Fibroblast of villous mesenchyme (primary cell): ENCODE data around the gene UTF1. TPM values are rescaled to one million over a fixed set of nuclear protein-coding genes. Genes with fewer than 3 reads are reported as not detected.

Experiments used
- DNase-seq: peaks from one replicate; pipeline ENCODE4 v3.0.0-alpha.2; 2010; ENCODE audit warnings: low read depth
- H3K4me3 ChIP-seq: 2 replicates; pipeline ENCODE4 v1.5.1; 2011; ENCODE audit warnings: low read depth, mild to moderate bottlenecking, low read length
- total RNA-seq: library from RNA; depleted of rRNA; stranded (reverse); fragments of >200 nt; gene quantifications from 2 replicates; pipeline ENCODE4 v1.2.3, GENCODE V29; 2012
- TF ChIP-seq, protein P1 (sequence below): IDR thresholded peaks from 2 replicates; pipeline ENCODE4 v1.5.1; 2012; ENCODE audit warnings: low read depth, mild to moderate bottlenecking, low read length; ENCODE audit not compliant: insufficient read depth

UTF1 gene
- total RNA-seq, 1 donor = not detected

GRCh38 chr10:133274751-133275683, 45.0 kb downstream of the UTF1 start:
- DNase-seq = no peak
- no peak overlapping the region for H3K4me3 ChIP-seq
- TF ChIP-seq, protein P1, sequence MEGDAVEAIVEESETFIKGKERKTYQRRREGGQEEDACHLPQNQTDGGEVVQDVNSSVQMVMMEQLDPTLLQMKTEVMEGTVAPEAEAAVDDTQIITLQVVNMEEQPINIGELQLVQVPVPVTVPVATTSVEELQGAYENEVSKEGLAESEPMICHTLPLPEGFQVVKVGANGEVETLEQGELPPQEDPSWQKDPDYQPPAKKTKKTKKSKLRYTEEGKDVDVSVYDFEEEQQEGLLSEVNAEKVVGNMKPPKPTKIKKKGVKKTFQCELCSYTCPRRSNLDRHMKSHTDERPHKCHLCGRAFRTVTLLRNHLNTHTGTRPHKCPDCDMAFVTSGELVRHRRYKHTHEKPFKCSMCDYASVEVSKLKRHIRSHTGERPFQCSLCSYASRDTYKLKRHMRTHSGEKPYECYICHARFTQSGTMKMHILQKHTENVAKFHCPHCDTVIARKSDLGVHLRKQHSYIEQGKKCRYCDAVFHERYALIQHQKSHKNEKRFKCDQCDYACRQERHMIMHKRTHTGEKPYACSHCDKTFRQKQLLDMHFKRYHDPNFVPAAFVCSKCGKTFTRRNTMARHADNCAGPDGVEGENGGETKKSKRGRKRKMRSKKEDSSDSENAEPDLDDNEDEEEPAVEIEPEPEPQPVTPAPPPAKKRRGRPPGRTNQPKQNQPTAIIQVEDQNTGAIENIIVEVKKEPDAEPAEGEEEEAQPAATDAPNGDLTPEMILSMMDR = no peak

- peak; percentile 7 for DNase-seq
- no peak overlapping the region for H3K4me3 ChIP-seq
- TF ChIP-seq, protein P1 = no peak
Observed at GRCh38 chr10:133275684-133276092, 45.7 kb downstream of the UTF1 start.

DNA sequence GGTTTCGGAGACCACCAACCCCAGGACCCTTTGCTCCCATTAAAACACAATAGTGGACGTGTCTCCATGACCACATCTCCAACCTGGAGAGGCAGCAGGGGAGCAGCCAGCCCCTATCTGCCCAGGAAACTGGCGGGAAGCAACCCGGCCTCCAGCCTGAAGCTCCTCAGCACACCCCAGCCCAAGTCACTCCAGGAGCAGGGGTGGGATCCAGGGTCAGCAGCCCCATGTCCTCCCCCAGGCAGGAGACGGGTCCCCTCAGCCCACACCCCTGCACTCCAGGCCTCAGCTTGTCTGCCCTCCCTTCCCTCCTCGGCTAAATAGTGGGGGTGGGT, 46.0 kb downstream of the UTF1 start:
- DNase-seq = no peak
- TF ChIP-seq, protein P1 = no peak
- no peak overlapping the region for H3K4me3 ChIP-seq

DNA sequence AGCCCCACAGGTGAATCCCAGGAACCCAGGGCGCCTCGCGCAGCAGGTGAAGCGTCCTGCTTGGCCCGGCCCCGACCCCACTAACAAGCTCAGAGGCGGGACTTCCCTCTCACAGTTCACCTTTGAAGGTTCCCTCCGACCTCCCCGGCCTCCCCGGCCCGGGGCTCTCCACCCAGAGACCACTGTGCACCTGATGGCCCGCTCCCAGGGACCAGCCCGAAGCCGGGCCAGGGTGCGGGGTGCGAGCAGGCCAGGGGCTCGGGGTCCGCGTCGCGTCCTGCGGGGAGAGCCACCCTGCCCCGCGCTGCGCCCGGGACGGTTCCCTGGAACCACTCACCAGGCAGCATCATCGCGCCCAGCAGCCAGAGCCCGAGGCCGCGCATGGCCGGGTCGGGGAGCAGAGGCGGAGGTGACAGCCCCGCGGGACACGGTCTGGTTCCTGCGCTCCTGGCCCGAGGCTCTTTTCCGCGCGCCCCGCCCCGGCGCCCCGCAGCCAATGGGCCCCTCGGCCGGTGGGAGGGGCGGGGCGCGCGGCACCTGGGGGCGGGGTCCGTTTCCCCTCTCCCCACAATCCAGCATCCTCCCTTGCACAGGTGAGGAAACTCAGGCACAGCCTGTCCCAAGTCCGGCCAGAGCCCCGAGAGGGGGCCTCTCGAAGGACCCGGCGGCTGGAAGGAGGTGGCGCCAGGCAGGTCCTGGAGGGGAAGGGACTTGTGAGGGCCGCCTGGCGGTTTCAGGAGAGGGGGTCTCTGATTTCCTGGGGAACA, 46.6 kb downstream of the UTF1 start, which contains the start of gene ADAM8:
ADAM8 (minus strand) TSS at position 434 of the 767 bp plus-strand sequence; CDS start at position 383, 51 bp downstream.
- DNase-seq = no peak
- peak within 1 kb of the TSS; percentile 9 for H3K4me3 ChIP-seq
- TF ChIP-seq, protein P1 = no peak

DNA sequence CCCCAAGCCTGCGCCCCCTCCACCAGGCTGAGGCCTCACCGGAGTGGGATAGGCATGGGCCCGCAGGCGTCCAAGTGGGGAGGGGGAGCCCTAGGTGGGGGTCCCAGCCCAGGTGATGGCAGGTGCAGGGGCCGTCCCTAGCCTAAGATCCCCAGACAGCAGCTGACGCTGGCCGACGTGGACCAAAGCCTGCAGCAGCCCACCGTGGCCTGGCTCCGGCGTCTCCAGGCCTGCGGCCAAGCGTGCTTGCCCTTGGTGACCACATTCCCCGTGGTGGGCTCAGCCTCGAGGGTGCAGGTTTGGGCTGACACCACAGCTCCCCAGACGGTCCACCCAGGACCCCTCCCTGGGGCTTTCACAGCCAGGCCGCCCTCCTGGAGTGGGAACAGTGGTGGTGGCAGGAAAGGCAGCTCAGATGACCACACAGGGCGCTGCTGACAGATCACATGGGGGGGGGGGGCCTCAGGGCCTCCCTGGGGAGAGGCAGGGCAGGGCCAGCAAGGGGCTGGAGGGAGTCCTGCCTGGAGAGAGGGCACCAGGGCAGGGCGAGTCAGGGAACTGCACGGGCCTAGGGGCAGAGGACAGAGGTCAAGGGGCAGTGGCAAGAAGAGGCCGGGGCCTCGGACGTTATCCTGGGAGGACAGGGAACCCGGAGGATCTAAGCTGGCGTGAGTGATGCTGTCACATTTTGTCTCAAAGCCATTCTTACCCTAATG, 47.4 kb downstream of the UTF1 start:
- TF ChIP-seq, protein P1 = no peak
- DNase-seq = no peak
- no peak overlapping the region for H3K4me3 ChIP-seq

DNA sequence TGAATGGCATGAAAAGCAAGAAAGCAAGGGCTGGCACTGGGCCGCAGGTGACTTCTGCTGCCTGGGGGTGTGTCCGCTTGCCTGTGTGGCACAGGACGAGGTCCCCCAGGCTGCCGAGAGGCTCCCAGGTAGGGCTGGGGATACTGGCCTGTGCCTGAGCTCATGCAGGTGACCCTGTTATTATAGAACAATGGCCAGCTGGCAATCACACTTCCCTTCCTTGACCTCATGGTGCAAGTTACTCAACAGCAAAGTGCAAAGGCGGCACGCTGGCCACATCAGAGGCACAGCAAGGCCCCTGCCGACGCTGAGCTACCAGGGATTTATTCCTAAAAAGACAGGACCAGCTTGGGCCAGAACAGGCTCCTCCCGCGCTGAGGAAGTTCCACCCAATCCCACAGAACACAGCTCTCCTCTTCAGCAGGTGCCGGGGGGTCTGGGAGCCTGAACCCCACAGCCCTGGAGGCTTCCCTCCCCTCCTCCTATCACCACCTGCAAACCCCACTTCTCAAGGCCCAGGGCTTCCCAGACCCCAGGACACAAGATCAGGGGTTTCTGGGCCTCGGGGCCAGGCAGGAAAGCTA, 48.1 kb downstream of the UTF1 start:
- peak; percentile 12 for DNase-seq
- TF ChIP-seq, protein P1 = no peak
- H3K4me3 ChIP-seq = no peak overlapping the region
